NB4 (cell line): Measurements from ENCODE around the gene PIBF1.

Experiments used
- DNase-seq: peaks from one replicate; pipeline ENCODE4 v3.0.0; 2010; ENCODE audit warnings: low read depth
- H3K4me3 ChIP-seq: one replicate; pipeline ENCODE4 v1.5.1; 2011; ENCODE audit warnings: mild to moderate bottlenecking, low read depth, low read length, moderate library complexity
- MYC ChIP-seq: IDR thresholded peaks from 2 replicates; pipeline ENCODE4 v1.6.1; 2011; ENCODE audit warnings: low read depth, low read length
- POLR2A ChIP-seq: IDR thresholded peaks from 2 replicates; pipeline ENCODE4 v1.6.1; 2011; ENCODE audit warnings: mild to moderate bottlenecking; ENCODE audit not compliant: insufficient read length; ENCODE audit errors: extremely low read depth
- TF ChIP-seq, protein P1 (sequence below): IDR thresholded peaks from one replicate; pipeline ENCODE4 v1.5.1; 2012; ENCODE audit warnings: low read depth, low read length
- TF ChIP-seq, protein P2 (sequence below): IDR thresholded peaks from 2 replicates; pipeline ENCODE4 v1.6.1; 2011; ENCODE audit warnings: low read depth, low read length

PIBF1 gene

DNA sequence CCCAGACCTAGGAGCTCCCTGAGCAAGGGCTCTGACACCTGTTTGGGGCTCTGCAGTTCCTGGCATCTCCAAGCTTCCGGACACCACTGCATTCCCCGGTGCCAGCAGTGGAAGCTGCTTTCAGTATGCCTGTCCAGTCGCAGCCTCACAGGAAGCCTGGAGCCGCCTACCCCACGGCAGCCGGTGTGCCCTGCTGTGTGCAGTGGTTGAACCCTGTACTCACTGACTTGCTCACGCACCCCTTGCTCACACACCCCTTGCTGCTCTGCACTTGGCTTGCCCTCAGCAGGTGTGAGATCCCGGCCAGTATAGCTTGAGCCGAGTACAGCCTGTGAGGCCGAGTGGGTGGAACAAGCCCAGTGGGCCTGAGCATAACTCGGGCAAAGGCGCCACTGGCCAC, 70.3 kb downstream of the PIBF1 start:
- TF ChIP-seq POLR2A (no peak), MYC (no peak)
- TF ChIP-seq, protein P1, sequence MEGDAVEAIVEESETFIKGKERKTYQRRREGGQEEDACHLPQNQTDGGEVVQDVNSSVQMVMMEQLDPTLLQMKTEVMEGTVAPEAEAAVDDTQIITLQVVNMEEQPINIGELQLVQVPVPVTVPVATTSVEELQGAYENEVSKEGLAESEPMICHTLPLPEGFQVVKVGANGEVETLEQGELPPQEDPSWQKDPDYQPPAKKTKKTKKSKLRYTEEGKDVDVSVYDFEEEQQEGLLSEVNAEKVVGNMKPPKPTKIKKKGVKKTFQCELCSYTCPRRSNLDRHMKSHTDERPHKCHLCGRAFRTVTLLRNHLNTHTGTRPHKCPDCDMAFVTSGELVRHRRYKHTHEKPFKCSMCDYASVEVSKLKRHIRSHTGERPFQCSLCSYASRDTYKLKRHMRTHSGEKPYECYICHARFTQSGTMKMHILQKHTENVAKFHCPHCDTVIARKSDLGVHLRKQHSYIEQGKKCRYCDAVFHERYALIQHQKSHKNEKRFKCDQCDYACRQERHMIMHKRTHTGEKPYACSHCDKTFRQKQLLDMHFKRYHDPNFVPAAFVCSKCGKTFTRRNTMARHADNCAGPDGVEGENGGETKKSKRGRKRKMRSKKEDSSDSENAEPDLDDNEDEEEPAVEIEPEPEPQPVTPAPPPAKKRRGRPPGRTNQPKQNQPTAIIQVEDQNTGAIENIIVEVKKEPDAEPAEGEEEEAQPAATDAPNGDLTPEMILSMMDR, result no peak
- TF ChIP-seq, protein P2, sequence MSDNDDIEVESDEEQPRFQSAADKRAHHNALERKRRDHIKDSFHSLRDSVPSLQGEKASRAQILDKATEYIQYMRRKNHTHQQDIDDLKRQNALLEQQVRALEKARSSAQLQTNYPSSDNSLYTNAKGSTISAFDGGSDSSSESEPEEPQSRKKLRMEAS, result no peak
- no peak overlapping the region for H3K4me3 ChIP-seq

DNA sequence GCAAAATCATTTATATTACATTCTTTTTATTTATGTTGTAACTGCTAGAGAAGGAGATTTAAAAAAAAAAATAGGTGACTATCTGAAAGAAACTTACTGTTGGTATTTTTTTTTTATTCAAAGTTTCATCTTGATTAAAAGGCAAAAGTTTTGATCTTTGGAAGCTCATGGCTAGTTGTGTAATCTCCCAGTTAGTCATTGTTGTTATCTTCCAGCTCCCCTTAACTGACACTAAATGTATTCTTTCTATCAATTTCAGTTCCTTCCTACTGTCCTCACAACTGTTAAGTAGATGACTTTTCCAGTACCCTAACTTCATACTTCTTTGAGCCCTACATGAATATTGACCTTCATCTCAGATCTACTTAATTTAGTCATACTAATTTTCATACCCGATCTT, 71.1 kb downstream of the PIBF1 start:
- peak; percentile 11 for DNase-seq
- H3K4me3 ChIP-seq, result no peak overlapping the region
- TF ChIP-seq, protein P1, result no peak
- TF ChIP-seq POLR2A (no peak), MYC (no peak)
- TF ChIP-seq, protein P2, result no peak

More for the DNA sequence above, 70.3 kb downstream of the PIBF1 start:
- no peak for DNase-seq

DNA sequence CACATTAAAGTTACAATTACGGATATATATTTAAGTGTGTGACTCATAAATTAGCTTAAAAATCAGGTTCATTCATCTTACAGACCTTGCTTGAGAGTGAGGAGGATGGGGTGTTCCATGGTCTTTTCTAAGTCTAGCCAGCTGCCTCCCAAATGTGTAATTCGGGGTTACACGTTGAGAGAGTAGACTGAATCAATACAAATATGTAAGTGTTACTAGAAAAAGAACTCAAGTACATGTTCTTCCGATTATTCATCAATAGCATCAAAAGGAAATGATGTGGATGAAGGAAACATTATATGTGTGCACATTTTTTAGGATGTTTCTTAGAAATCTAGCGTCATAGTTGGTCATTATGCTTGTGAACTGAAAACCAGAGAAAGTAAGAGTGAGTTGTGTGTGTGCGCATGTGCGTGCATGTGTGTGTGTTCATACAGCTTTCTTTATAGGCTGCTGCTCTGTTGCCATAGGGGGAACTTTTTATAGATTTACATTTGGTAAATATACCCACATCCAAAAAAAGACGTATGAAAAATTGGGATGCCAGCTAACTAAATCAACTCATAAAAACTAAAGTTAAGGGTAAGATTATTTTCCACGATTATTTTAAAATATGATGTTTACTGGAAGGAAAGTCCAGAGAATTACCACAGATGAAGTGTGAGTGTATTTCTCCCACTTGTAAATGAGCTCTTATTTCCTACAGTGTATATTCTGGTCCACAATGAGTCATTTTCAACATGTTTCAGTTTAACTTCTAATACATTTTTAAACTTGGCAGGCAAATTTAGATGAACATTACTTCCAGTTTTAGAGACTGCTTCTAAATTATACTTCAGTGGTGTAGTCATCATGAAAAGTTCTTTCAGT, 82.4 kb downstream of the PIBF1 start:
- TF ChIP-seq, protein P2, result no peak
- TF ChIP-seq, protein P1, result no peak
- TF ChIP-seq POLR2A (no peak), MYC (no peak)
- no peak overlapping the region for H3K4me3 ChIP-seq
- DNase-seq, result no peak

DNA sequence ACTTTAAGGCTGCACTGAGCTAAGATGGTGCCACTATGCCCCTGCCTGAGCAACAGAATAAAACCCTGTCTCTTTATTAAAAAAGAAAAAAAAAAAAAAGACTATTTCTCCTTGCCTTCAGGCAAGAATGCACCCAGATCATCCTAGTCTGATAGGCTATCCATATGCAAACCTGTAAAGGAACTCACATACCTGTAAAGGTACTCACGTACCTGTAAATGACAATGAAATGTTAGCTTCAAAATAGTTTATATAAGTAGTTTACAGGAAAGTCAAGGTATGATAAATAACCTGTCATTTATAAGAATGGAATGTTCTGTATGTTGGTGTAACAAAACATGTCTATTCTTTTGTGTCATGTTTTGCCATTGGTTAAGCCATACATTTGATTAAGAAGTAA, 86.3 kb downstream of the PIBF1 start:
- TF ChIP-seq, protein P2, result no peak
- TF ChIP-seq MYC, result no peak
- no peak for TF ChIP-seq POLR2A
- TF ChIP-seq, protein P1, result no peak
- no peak overlapping the region for H3K4me3 ChIP-seq
- DNase-seq, result no peak

DNA sequence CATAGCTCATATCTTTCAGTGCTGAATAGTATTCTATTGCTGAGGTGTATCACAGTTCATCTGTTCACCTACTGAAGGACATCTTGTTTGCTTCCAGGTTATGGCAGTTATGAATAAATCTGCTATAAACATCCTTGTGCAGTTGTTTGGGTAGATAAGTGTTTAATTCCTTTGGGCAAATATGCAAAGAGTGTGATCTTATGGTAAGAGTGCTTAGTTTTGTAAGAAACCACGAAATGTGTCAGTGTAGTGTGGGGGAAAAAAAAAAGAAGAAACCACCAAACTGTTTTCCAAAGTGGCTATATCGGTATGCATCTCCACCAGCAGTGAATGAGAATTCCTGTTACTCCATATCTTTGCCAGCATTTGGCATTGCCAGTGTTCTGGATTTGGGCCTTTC, 93.3 kb downstream of the PIBF1 start:
- TF ChIP-seq, protein P2, result no peak
- no peak for TF ChIP-seq MYC
- no peak for TF ChIP-seq POLR2A
- TF ChIP-seq, protein P1, result no peak
- DNase-seq, result peak; percentile 8
- no peak overlapping the region for H3K4me3 ChIP-seq
